Superior temporal gyrus (tissue), 1 donor: ENCODE data around the gene DGKB.

ENCODE experiments used
- DNase-seq: peaks from one replicate; pipeline ENCODE4 v3.0.0-alpha.2; 2016; ENCODE audit errors: extremely low spot score

DGKB gene

GRCh38 chr7:14389181-14389591 is 513.4 kb downstream of the DGKB start:
- no peak for DNase-seq

GRCh38 chr7:14385074-14385473 is 517.5 kb downstream of the DGKB start:
- DNase-seq, result no peak

- DNase-seq, result no peak
Observed at GRCh38 chr7:14381936-14382335, 520.6 kb downstream of the DGKB start.

- no peak for DNase-seq
Observed at GRCh38 chr7:14381306-14381705, 521.2 kb downstream of the DGKB start.

GRCh38 chr7:14380881-14381280 is 521.7 kb downstream of the DGKB start:
- no peak for DNase-seq

- no peak for DNase-seq
Observed at GRCh38 chr7:14377646-14378266, 524.8 kb downstream of the DGKB start.

GRCh38 chr7:14376711-14377110 is 525.8 kb downstream of the DGKB start:
- DNase-seq, result no peak

GRCh38 chr7:14375998-14376397 is 526.6 kb downstream of the DGKB start:
- DNase-seq, result no peak

- no peak for DNase-seq
Observed at GRCh38 chr7:14374336-14374735, 528.2 kb downstream of the DGKB start.

GRCh38 chr7:14368285-14368684 is 534.3 kb downstream of the DGKB start:
- no peak for DNase-seq

- no peak for DNase-seq
Observed at GRCh38 chr7:14351167-14351566, 551.4 kb downstream of the DGKB start.

- no peak for DNase-seq
Observed at GRCh38 chr7:14341200-14341775, 561.3 kb downstream of the DGKB start.

- no peak for DNase-seq
Observed at GRCh38 chr7:14340393-14341074, 562.0 kb downstream of the DGKB start.

- DNase-seq, result no peak
Observed at GRCh38 chr7:14339861-14340260, 562.7 kb downstream of the DGKB start.

GRCh38 chr7:14336256-14336655 is 566.3 kb downstream of the DGKB start:
- DNase-seq, result no peak

GRCh38 chr7:14332155-14332554 is 570.4 kb downstream of the DGKB start:
- DNase-seq, result no peak

- DNase-seq, result no peak
Observed at GRCh38 chr7:14324767-14325166, 577.8 kb downstream of the DGKB start.

- no peak for DNase-seq
Observed at GRCh38 chr7:14322724-14323123, 579.8 kb downstream of the DGKB start.

GRCh38 chr7:14321947-14322346 is 580.6 kb downstream of the DGKB start:
- no peak for DNase-seq

- DNase-seq, result no peak
Observed at GRCh38 chr7:14309432-14309831, 593.1 kb downstream of the DGKB start.

- no peak for DNase-seq
Observed at GRCh38 chr7:14305233-14305866, 597.2 kb downstream of the DGKB start.

- DNase-seq, result no peak
Observed at GRCh38 chr7:14303536-14303935, 599.0 kb downstream of the DGKB start.

GRCh38 chr7:14294637-14295036 is 607.9 kb downstream of the DGKB start:
- no peak for DNase-seq
